ENCODE measurements around the gene LRRC9. TPM values are rescaled to one million over a fixed set of nuclear protein-coding genes. Genes with fewer than 3 reads are reported as not detected.

LRRC9 gene
- total and polyA plus RNA-seq, 2 experiments from 2014 or later = 2.2 to 3.1 TPM

- Histone ChIP-seq H2AFZ (no peak overlapping the region), H3K79me2 (replicated peaks; ENCODE audit: insufficient read depth) (no peaks in the 10 kb centered on the region), H3K4me3 (no peak overlapping the region), H3K27ac (ENCODE audit: low read depth) (no peak overlapping the region), H3F3A (replicated peaks; ENCODE audit: low read depth) (no peaks in the 10 kb centered on the region), H3K36me3 (ENCODE audit: insufficient read depth) (no peaks in the 10 kb centered on the region), H3K9me2 (ENCODE audit: insufficient read depth) (no peaks in the 10 kb centered on the region), H3K4me1 (ENCODE audit: insufficient read depth) (no peaks in the 10 kb centered on the region), H4K20me1 (replicated peaks; ENCODE audit: insufficient read depth) (no peaks in the 10 kb centered on the region), H3K27me3 (ENCODE audit: insufficient read depth) (no peaks in the 10 kb centered on the region), H3K4me2 (no peak overlapping the region)
- peaks cover 23% of the 10 kb centered on the region for H3K9me3 Mint-ChIP-seq
- no peaks in the 10 kb centered on the region for H3K27me3 Mint-ChIP-seq (ENCODE audit: insufficient read depth, low read depth, poor library complexity)
- DNase-seq (ENCODE audit: low spot score) (no peak), ATAC-seq (no peak)
- H3K36me3 Mint-ChIP-seq (ENCODE audit: low read depth) = peaks cover 23% of the 10 kb centered on the region; the same call in 2 of the 3 replicates
- no peak overlapping the region for H3K4me3 Mint-ChIP-seq
- TF ChIP-seq ZNF331 (CRISPR knock-in tag; IDR thresholded peaks at IDR 0.05; ENCODE audit: low read depth) (no peak), EZH2phosphoT487 (IDR thresholded peaks at IDR 0.05; ENCODE audit: unreplicated experiment) (no peak), STAT1 (IDR thresholded peaks at IDR 0.05; ENCODE audit: unreplicated experiment) (no peak), ZNF462 (CRISPR knock-in tag; IDR thresholded peaks at IDR 0.05) (no peak), CREB1 (CRISPR knock-in tag; IDR thresholded peaks at IDR 0.05; ENCODE audit: low read depth) (no peak), ETS1 (IDR thresholded peaks at IDR 0.05) (no peak), REST (IDR thresholded peaks at IDR 0.05; ENCODE audit: unreplicated experiment) (no peak), NANOG (IDR thresholded peaks at IDR 0.05; ENCODE audit: borderline replicate concordance) (no peak), JUNB (IDR thresholded peaks at IDR 0.05; ENCODE audit: unreplicated experiment) (no peak)
- no peak overlapping the region for H3K27ac Mint-ChIP-seq
- peaks cover 8% of the 10 kb centered on the region; the same call in 2 of the 3 replicates for H3K4me1 Mint-ChIP-seq
Measured at GRCh38 chr14:59961518-59962062, 41.6 kb downstream of the LRRC9 start.
